HCT116 (cell line): ENCODE measurements around the gene PRTG. TPM values are rescaled to one million over a fixed set of nuclear protein-coding genes. Genes with fewer than 3 reads are reported as not detected.

Experiments used
- ATAC-seq: fragments of 200-7000 bp; cut with Tn5 transposase; 2 replicates; pipeline ENCODE4 v1.9.1; 2020; ENCODE audit warnings: mild to moderate bottlenecking, moderate library complexity
- BruUV-seq: library from RNA; stranded (reverse); fragments of 400-500 nt; replicated peaks from 2 replicates; lab custom pipeline; 2021; lab: Mats Ljungman, UMichigan
- CTCF ChIA-PET: fragments of 300-600 bp; sonication (Branson Sonifier 250); formaldehyde crosslinking; loops from one replicate; lab custom pipeline; 2021; ENCODE audit warnings: antibody characterized with exemption; lab: Charles Lee
- POLR2A ChIA-PET: fragments of 300-600, 350-600 bp; sonication (Branson Sonifier 250); formaldehyde crosslinking; loops from one replicate; lab custom pipeline; 2021; ENCODE audit warnings: antibody characterized with exemption; lab: Charles Lee
- RAD21 ChIA-PET, 2 experiments: fragments of 300-600 bp; sonication (Branson Sonifier 250); formaldehyde crosslinking; loops; one replicate each; lab custom pipeline; 2023; ENCODE audit warnings: low total read pairs in 2 of 2; ENCODE audit not compliant: uncharacterized antibody in 2 of 2, unreplicated experiment in 2 of 2, low non-redundant PET in 1 of 2; lab: Charles Lee
- DNase-seq: peaks from one replicate; pipeline ENCODE4 v3.0.0-alpha.2; 2010; ENCODE audit warnings: low read depth, low spot score
- H2AFZ ChIP-seq: fragments of 200-600 bp; shearing (Covaris generic), sonication (generic); 2 replicates; pipeline ENCODE4 v1.6.1; 2017; ENCODE audit warnings: low read depth, mixed run types, mixed read lengths, antibody characterized with exemption, low read length; ENCODE audit not compliant: poor library complexity, severe bottlenecking
- H3K27ac ChIP-seq: 2 replicates; pipeline ENCODE4 v1.5.1; 2012; ENCODE audit warnings: low read depth, low read length
- H3K27me3 ChIP-seq: fragments of 200-600 bp; sonication (generic); 2 replicates; pipeline ENCODE4 v1.6.1; 2016; ENCODE audit warnings: mixed run types, low read length, mixed read lengths; ENCODE audit not compliant: insufficient read depth
- H3K36me3 ChIP-seq, 2 experiments: fragments of 200-500 bp in 1 of 2; fragments of 200-600 bp in 1 of 2; sonication (Bioruptor generic) in 1 of 2; sonication (generic) in 1 of 2; 2 replicates each; pipeline versions ENCODE4 v1.5.1 to v1.6.1; 2014 to 2016; ENCODE audit warnings: low read length in 2 of 2, inconsistent platforms in 1 of 2, mixed read lengths in 1 of 2, mixed run types in 1 of 2; ENCODE audit not compliant: insufficient read depth in 2 of 2, control insufficient read depth in 1 of 2
- H3K4me1 ChIP-seq, 2 experiments: fragments of 200-600 bp in 1 of 2; sonication (generic) in 1 of 2; 2 replicates each; pipeline versions ENCODE4 v1.5.1 to v1.6.1; 2012 to 2017; ENCODE audit warnings: low read length in 2 of 2, inconsistent platforms in 1 of 2, mild to moderate bottlenecking in 1 of 2, mixed read lengths in 1 of 2, mixed run types in 1 of 2, moderate library complexity in 1 of 2; ENCODE audit not compliant: insufficient read depth in 2 of 2, control insufficient read depth in 1 of 2
- H3K4me2 ChIP-seq: fragments of 200-600 bp; sonication (generic); 2 replicates; pipeline ENCODE4 v1.6.1; 2017; ENCODE audit warnings: mixed run types, low read length, mixed read lengths
- H3K4me3 ChIP-seq, 2 experiments: fragments of 200-600 bp in 1 of 2; sonication (generic) in 1 of 2; replicated peaks in 1 of 2; 2 replicates each; pipeline ENCODE4 v1.5.1; 2011 to 2016; ENCODE audit warnings: low read length in 2 of 2, control low read depth in 1 of 2, low read depth in 1 of 2, mild to moderate bottlenecking in 1 of 2, mixed read lengths in 1 of 2, mixed run types in 1 of 2
- H3K79me2 ChIP-seq: fragments of 200-600 bp; sonication (generic); 2 replicates; pipeline ENCODE4 v1.6.1; 2017; ENCODE audit warnings: mild to moderate bottlenecking, mixed run types, low read length, moderate library complexity, mixed read lengths; ENCODE audit not compliant: insufficient read depth
- H3K9ac ChIP-seq: fragments of 200-600 bp; sonication (generic); 2 replicates; pipeline ENCODE4 v1.6.1; 2016; ENCODE audit warnings: low read length, mixed read lengths
- H3K9me2 ChIP-seq: fragments of 200-600 bp; sonication (generic), shearing (Covaris generic); 2 replicates; pipeline ENCODE4 v1.6.1; 2017; ENCODE audit warnings: mixed run types, mild to moderate bottlenecking, moderate library complexity; ENCODE audit not compliant: insufficient read depth
- H3K9me3 ChIP-seq, 2 experiments: fragments of 200-500 bp in 1 of 2; fragments of 200-600 bp in 1 of 2; sonication (Bioruptor generic) in 1 of 2; sonication (generic) in 1 of 2; 2 replicates each; pipeline ENCODE4 v1.6.1; 2014 to 2017; ENCODE audit warnings: low read length in 2 of 2, mixed read lengths in 2 of 2, inconsistent platforms in 1 of 2, low read depth in 1 of 2, mild to moderate bottlenecking in 1 of 2, mixed run types in 1 of 2, moderate library complexity in 1 of 2; ENCODE audit not compliant: control insufficient read depth in 1 of 2, insufficient read depth in 1 of 2
- H4K20me1 ChIP-seq: fragments of 200-600 bp; sonication (generic), shearing (Covaris generic); 2 replicates; pipeline ENCODE4 v1.6.1; 2017; ENCODE audit warnings: mixed run types, mild to moderate bottlenecking, moderate library complexity; ENCODE audit not compliant: insufficient read depth
- CBX3 ChIP-seq: IDR thresholded peaks from 2 replicates; pipeline ENCODE4 v1.6.1; 2012; ENCODE audit warnings: low read depth
- CEBPB ChIP-seq: IDR thresholded peaks from 2 replicates; pipeline ENCODE4 v1.6.1; 2012; ENCODE audit warnings: low read depth
- EGR1 ChIP-seq: IDR thresholded peaks from 2 replicates; pipeline ENCODE4 v1.6.1; 2012; ENCODE audit warnings: low read depth
- FOSL1 ChIP-seq: IDR thresholded peaks from 2 replicates; pipeline ENCODE4 v1.6.1; 2012; ENCODE audit warnings: low read depth
- JUND ChIP-seq: IDR thresholded peaks from 2 replicates; pipeline ENCODE4 v1.6.1; 2012
- POLR2A ChIP-seq: IDR thresholded peaks from 2 replicates; pipeline ENCODE4 v1.7.0; 2011; ENCODE audit warnings: borderline replicate concordance; ENCODE audit not compliant: insufficient read depth, insufficient read length; ENCODE audit errors: extremely low read depth
- RAD21 ChIP-seq: IDR thresholded peaks from 2 replicates; pipeline ENCODE4 v1.6.1; 2012; ENCODE audit warnings: low read depth, mild to moderate bottlenecking
- SIN3A ChIP-seq: IDR thresholded peaks from 2 replicates; pipeline ENCODE4 v1.6.1; 2012; ENCODE audit warnings: low read depth
- SRF ChIP-seq: IDR thresholded peaks from 2 replicates; pipeline ENCODE4 v1.6.1; 2012; ENCODE audit warnings: low read depth
- YY1 ChIP-seq: IDR thresholded peaks from 2 replicates; pipeline ENCODE4 v1.6.1; 2011; ENCODE audit warnings: low read length, low read depth, moderate library complexity, mild to moderate bottlenecking; ENCODE audit not compliant: insufficient replicate concordance; ENCODE audit errors: extremely low read depth
- ZNF274 ChIP-seq: fragments of 200-500 bp; sonication (Bioruptor generic); IDR thresholded peaks from 2 replicates; pipeline ENCODE4 v1.6.1; 2014; ENCODE audit warnings: mild to moderate bottlenecking, low read depth, low read length, inconsistent platforms
- intact Hi-C: fragments of 100-400 bp; cut with micrococcal nuclease; formaldehyde crosslinking; loops from 2 replicates; pipeline ENCODE4 v1.10.0; 2022
- total RNA-seq: library from RNA; stranded (reverse); gene quantifications from one replicate; pipeline ENCODE4 v1.2.1, GENCODE V29; 2021; ENCODE audit not compliant: unreplicated experiment
- TF ChIP-seq, protein P1 (sequence below): IDR thresholded peaks from 2 replicates; pipeline ENCODE4 v1.6.1; 2012
- TF ChIP-seq, protein P2 (sequence below), 3 experiments: fragments of 200-600 bp in 1 of 3; sonication (generic) in 1 of 3; IDR thresholded peaks in 2 of 3; conservative IDR thresholded peaks in 1 of 3; 2 replicates each; pipeline ENCODE4 v1.5.1; 2012 to 2017; ENCODE audit warnings: low read depth in 2 of 3, low read length in 2 of 3, antibody characterized with exemption in 1 of 3, borderline replicate concordance in 1 of 3, control low read depth in 1 of 3, mild to moderate bottlenecking in 1 of 3, mixed read lengths in 1 of 3, mixed run types in 1 of 3, moderate library complexity in 1 of 3; ENCODE audit not compliant: insufficient read depth in 1 of 3
- TF ChIP-seq, protein P3 (sequence below): IDR thresholded peaks from 2 replicates; pipeline ENCODE4 v1.6.1; 2011; ENCODE audit warnings: mild to moderate bottlenecking, low read length, moderate library complexity; ENCODE audit not compliant: insufficient replicate concordance; ENCODE audit errors: extremely low read depth
- TF ChIP-seq, protein P4 (sequence below): IDR thresholded peaks from 2 replicates; pipeline ENCODE4 v1.6.1; 2012

PRTG gene
- total RNA-seq, 1 experiment from 2014 or later = not detected

DNA sequence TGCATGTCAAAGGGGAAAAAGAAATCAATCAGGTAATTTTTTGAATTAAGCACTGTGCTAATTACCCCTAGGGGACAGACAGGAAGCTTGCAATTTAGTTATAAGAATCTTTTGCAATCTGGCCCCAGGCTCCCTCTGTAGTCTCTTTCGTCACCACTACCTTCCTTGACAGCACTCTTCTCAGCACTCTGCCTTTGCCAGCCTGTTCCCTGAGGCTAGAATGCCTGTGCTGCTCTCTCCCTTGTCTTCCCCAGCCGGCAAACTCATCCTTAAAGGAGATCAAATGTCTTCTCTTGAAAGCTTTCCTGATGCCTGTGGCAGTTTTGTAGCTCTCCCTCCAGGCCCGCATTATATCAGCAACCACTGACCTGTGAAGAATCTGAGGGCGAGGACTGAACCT is 32.4 kb upstream of the PRTG start:
- no peak for DNase-seq
- H3K4me2 ChIP-seq = no peak overlapping the region
- no peaks in the 10 kb centered on the region for H4K20me1 ChIP-seq
- H2AFZ ChIP-seq = no peak overlapping the region
- no peak overlapping the region for H3K4me3 ChIP-seq
- H3K4me1 ChIP-seq = no peaks in the 10 kb centered on the region
- TF ChIP-seq EGR1 (no peak), FOSL1 (no peak), CBX3 (no peak), CEBPB (no peak), RAD21 (no peak), ZNF274 (no peak), SIN3A (no peak), YY1 (no peak), SRF (no peak), POLR2A (no peak), JUND (no peak)
- TF ChIP-seq, protein P1, sequence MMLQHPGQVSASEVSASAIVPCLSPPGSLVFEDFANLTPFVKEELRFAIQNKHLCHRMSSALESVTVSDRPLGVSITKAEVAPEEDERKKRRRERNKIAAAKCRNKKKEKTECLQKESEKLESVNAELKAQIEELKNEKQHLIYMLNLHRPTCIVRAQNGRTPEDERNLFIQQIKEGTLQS = no peak
- TF ChIP-seq, protein P2, sequence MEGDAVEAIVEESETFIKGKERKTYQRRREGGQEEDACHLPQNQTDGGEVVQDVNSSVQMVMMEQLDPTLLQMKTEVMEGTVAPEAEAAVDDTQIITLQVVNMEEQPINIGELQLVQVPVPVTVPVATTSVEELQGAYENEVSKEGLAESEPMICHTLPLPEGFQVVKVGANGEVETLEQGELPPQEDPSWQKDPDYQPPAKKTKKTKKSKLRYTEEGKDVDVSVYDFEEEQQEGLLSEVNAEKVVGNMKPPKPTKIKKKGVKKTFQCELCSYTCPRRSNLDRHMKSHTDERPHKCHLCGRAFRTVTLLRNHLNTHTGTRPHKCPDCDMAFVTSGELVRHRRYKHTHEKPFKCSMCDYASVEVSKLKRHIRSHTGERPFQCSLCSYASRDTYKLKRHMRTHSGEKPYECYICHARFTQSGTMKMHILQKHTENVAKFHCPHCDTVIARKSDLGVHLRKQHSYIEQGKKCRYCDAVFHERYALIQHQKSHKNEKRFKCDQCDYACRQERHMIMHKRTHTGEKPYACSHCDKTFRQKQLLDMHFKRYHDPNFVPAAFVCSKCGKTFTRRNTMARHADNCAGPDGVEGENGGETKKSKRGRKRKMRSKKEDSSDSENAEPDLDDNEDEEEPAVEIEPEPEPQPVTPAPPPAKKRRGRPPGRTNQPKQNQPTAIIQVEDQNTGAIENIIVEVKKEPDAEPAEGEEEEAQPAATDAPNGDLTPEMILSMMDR (IDR thresholded peaks at IDR 0.05 in 2 of 3, conservative IDR thresholded peaks at IDR 0.05 in 1 of 3; ENCODE audit: borderline replicate concordance in 1 of 3, insufficient read depth in 1 of 3, low read depth in 2 of 3, low read length in 2 of 3) = no peak
- TF ChIP-seq, protein P3, sequence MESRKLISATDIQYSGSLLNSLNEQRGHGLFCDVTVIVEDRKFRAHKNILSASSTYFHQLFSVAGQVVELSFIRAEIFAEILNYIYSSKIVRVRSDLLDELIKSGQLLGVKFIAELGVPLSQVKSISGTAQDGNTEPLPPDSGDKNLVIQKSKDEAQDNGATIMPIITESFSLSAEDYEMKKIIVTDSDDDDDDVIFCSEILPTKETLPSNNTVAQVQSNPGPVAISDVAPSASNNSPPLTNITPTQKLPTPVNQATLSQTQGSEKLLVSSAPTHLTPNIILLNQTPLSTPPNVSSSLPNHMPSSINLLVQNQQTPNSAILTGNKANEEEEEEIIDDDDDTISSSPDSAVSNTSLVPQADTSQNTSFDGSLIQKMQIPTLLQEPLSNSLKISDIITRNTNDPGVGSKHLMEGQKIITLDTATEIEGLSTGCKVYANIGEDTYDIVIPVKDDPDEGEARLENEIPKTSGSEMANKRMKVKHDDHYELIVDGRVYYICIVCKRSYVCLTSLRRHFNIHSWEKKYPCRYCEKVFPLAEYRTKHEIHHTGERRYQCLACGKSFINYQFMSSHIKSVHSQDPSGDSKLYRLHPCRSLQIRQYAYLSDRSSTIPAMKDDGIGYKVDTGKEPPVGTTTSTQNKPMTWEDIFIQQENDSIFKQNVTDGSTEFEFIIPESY = no peak
- TF ChIP-seq, protein P4, sequence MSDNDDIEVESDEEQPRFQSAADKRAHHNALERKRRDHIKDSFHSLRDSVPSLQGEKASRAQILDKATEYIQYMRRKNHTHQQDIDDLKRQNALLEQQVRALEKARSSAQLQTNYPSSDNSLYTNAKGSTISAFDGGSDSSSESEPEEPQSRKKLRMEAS = no peak
- H3K9ac ChIP-seq = no peak overlapping the region
- ChIA-PET RAD21 (no interaction called here), POLR2A (interaction anchor here (0.7 to 1.5 kb wide), 3 partner anchors 9 to 27 kb away, joined by 3 to 4 read pairs (median 4); no protein-coding TSS in a partner anchor), CTCF (interaction anchor here (0.9 to 3.6 kb wide), 6 partner anchors 8 to 107 kb away, joined by 3 to 17 read pairs (median 4); no protein-coding TSS in a partner anchor)
- BruUV-seq = no TSS peak
- H3K27me3 ChIP-seq = no peaks in the 10 kb centered on the region
- H3K36me3 ChIP-seq = no peaks in the 10 kb centered on the region
- H3K27ac ChIP-seq = no peak overlapping the region
- H3K9me2 ChIP-seq = no peaks in the 10 kb centered on the region
- no peaks in the 10 kb centered on the region for H3K9me3 ChIP-seq
- no peak for ATAC-seq
- intact Hi-C loops = no loop called here
- no peaks in the 10 kb centered on the region for H3K79me2 ChIP-seq
